ENCODE data around the gene KIF18B.

GRCh38 chr17:44971776-44972483 lies 24.4 kb upstream of the KIF18B start:
- TF ChIP-seq CTCF (IDR thresholded peaks at IDR 0.05) (no peak), ZNF121 (CRISPR knock-in tag; IDR thresholded peaks at IDR 0.05) (no peak), SP1 (CRISPR knock-in tag; conservative IDR thresholded peaks at IDR 0.05) (no peak), ZSCAN18 (CRISPR knock-in tag; IDR thresholded peaks at IDR 0.05) (no peak), ATF3 (CRISPR knock-in tag; conservative IDR thresholded peaks at IDR 0.05) (no peak), GTF2I (CRISPR knock-in tag; conservative IDR thresholded peaks at IDR 0.05) (no peak), ZNF396 (CRISPR knock-in tag; IDR thresholded peaks at IDR 0.05; ENCODE audit: borderline replicate concordance) (no peak), USF1 (CRISPR knock-in tag; IDR thresholded peaks at IDR 0.05) (peak; percentile 53; the same call in 1 of the 2 replicates)
- TF ChIP-seq, protein P1, sequence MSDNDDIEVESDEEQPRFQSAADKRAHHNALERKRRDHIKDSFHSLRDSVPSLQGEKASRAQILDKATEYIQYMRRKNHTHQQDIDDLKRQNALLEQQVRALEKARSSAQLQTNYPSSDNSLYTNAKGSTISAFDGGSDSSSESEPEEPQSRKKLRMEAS (CRISPR knock-in tag; IDR thresholded peaks at IDR 0.05) = no peak; the same call in 1 of the 2 replicates
